ENCODE results near the gene SLC26A1.

DNA sequence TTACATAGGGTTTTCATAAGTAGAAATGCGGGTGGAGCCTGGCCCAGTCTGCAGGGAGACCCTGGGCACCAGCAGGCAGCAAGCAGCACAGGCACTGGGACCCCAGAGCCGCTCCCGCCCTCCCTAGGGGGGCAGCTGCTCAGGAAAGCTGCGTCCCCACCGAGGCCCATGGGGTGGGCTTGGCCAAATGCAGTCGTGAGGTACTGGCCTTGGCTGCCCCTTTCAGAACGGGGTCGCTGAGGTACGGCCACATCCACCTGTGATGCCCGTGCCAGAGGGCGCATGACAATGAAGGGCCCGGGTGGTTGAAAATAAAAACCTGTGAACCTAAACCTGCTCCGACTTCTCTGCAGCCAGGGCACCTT, 44.3 kb downstream of the SLC26A1 start:
- TF ChIP-seq, protein P1, sequence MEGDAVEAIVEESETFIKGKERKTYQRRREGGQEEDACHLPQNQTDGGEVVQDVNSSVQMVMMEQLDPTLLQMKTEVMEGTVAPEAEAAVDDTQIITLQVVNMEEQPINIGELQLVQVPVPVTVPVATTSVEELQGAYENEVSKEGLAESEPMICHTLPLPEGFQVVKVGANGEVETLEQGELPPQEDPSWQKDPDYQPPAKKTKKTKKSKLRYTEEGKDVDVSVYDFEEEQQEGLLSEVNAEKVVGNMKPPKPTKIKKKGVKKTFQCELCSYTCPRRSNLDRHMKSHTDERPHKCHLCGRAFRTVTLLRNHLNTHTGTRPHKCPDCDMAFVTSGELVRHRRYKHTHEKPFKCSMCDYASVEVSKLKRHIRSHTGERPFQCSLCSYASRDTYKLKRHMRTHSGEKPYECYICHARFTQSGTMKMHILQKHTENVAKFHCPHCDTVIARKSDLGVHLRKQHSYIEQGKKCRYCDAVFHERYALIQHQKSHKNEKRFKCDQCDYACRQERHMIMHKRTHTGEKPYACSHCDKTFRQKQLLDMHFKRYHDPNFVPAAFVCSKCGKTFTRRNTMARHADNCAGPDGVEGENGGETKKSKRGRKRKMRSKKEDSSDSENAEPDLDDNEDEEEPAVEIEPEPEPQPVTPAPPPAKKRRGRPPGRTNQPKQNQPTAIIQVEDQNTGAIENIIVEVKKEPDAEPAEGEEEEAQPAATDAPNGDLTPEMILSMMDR (IDR thresholded peaks at IDR 0.05; ENCODE audit: insufficient read depth, low read length, poor library complexity, severe bottlenecking), result no peak
- TF ChIP-seq EZH2phosphoT487 (conservative IDR thresholded peaks at IDR 0.05; ENCODE audit: low read length), result no peak

Data from SU-DHL-6 (cell line).